GM03348 (cell line): ENCODE measurements around the gene DENND5B.
A peak's percentile ranks its signal among the peaks of the same experiment; 100 is the strongest.
"Not testable (repeated sequence)": the region's sequence is repeated elsewhere in the genome, so short reads cannot be mapped to it uniquely, and the experiment has no call there.

Experiments used
- DNase-seq: peaks from one replicate; pipeline ENCODE4 v3.0.0; 2012; ENCODE audit warnings: low spot score

DENND5B gene

GRCh38 chr12:31591380-31591901 is 505 bp upstream of the DENND5B start:
- DNase-seq, result no peak

DNA sequence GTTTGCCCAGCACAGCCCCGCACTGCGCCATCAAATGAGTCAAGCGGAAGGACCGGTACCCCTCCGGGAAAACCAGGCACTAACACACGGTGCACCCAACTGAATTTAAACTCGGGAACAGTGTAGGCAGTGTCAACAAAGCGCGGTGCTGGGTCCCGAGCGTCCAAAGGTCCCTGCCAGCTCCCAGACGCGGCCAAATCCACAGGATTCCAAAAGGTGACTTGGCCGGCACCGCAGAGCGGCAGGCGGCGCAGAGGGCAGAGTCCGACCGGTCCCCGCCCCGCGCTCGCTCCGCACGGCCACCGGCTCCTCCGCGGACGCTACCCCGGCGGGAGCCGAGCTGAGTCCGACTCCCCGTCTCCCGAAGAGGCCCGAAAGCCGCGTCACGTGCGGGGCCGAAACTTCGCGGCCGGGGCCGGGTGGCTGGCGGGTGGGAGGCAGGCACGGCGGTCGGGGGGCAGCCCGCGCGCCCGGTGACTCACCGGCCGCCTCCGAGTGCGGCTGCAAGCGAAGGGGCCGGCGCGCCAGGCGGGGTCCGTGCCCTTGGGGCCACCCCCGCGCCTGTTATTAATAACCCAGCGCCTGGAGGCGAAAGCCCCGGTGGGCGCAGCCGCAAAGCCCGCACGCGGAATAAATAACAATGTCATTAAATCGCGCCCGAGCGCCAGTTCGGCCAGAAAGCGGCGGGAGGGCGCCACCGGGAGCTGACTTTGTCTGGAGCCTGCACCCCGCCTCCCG is 863 bp downstream of the DENND5B start:
- DNase-seq, result peak; percentile 80

- DNase-seq, result peak; percentile 79
Observed at GRCh38 chr12:31589598-31589903, 1.4 kb downstream of the DENND5B start.

GRCh38 chr12:31588976-31589375 is 2.0 kb downstream of the DENND5B start:
- DNase-seq, result no peak

DNA sequence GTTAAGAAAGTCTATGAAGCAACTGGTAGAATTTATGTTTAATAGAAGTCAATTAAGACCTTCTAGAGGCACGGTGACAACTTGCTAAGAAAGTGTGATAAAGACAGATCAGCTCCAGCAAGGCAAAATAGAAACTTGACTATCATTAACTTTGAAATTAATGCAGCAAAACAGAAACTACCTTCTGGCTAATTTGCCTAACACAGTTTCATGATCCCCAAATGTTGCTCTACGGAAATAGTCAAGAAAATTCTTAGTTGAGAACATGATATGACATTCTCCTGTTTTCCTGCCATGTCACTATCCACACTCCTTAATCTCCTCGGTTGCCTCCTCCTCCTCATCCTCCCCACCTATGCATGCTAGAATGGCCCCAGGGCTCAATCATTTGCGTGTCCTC is 4.2 kb downstream of the DENND5B start:
- no peak for DNase-seq

GRCh38 chr12:31585895-31586294 is 5.0 kb downstream of the DENND5B start:
- no peak for DNase-seq

DNA sequence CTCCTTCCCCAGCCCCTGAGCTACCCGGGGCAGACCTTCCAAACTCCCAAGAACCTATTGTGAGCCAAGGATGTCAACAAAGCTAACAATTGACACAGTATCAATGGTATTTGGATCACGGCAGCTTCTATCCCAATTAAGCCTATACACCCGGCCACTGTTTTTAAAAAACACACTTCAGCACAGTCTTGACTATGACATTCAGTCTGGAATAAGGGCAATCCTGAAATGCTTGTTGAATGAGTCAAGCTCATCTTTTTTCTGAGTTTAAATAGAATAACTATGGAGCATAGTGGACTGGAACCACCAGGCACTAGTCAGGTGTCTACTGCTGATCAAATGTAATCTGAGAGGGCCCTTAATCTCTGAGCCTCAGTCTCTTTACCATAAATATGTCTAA is 5.7 kb downstream of the DENND5B start:
- DNase-seq, result peak; percentile 50

- DNase-seq, result no peak
Observed at GRCh38 chr12:31584782-31585181, 6.2 kb downstream of the DENND5B start.

- DNase-seq, result no peak
Observed at GRCh38 chr12:31583878-31584277, 7.1 kb downstream of the DENND5B start.

- peak; percentile 45 for DNase-seq
Observed at GRCh38 chr12:31582155-31582554, 8.8 kb downstream of the DENND5B start.

- DNase-seq, result peak; percentile 48
Observed at GRCh38 chr12:31578632-31579031, 12.3 kb downstream of the DENND5B start.

DNA sequence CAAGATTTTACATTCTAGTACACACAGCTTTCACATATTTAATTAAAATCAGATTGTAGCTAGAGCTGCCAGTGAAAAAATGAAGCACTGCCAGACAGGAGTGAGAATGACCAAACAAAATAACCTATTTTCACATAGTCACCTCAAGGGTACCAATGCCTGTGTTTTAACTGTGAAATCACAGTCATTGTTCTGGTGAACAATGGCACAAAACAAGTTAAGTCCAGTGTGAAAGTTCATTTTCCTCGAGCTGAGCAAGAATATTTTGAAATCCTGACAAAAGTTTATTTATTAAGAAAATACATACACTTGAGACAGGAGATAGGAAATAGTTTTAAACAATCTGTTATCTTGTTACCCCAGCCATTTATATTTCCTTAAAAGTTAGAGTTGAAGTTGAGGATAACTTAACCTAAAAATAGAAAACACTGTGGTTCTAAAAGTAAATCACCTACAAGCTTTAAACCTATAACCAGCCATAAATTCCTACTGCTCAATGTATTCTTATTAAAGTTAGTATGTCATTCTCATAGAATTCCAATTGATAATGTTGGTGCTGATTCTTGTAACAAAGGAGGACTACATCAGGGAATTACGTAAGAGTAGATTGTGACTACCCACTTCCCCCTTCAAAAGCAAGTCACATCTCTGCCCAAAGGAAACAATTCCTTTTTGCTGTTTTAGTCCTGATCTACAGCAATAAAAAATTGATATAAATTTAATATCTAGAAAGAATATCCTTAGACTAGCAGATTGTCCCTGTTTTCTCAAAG is 15.9 kb downstream of the DENND5B start:
- DNase-seq, result peak; percentile 22

DNA sequence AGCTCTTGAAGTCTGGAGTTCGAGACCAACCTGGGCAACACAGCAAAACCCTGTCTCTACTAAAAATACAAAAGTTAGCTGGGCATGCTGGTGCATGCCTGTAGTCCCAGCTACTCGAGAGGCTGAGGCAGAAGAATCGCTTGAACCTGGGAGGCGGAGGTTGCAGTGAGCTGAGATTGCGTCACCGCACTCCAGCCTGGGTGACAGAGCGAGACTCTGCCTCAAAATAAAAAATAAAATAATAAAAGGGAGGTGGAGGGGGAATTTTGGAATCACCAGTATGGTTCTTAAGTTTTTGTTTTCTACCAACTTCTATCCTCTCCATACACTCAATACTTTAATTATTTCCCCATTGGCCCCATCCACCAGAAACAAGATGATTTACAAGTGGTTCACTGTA is 16.6 kb downstream of the DENND5B start:
- not testable (repeated sequence) for DNase-seq

GRCh38 chr12:31572900-31573600 is 17.9 kb downstream of the DENND5B start:
- DNase-seq, result no peak

- DNase-seq, result no peak
Observed at GRCh38 chr12:31570880-31571279, 20.1 kb downstream of the DENND5B start.

- not testable (repeated sequence) for DNase-seq
Observed at GRCh38 chr12:31569517-31569916, 21.4 kb downstream of the DENND5B start.

- no peak for DNase-seq
Observed at GRCh38 chr12:31568498-31568897, 22.4 kb downstream of the DENND5B start.

- no peak for DNase-seq
Observed at GRCh38 chr12:31567029-31567428, 23.9 kb downstream of the DENND5B start.

GRCh38 chr12:31566547-31566946 is 24.4 kb downstream of the DENND5B start:
- no peak for DNase-seq

- DNase-seq, result no peak
Observed at GRCh38 chr12:31562594-31563328, 28.2 kb downstream of the DENND5B start.

- no peak for DNase-seq
Observed at GRCh38 chr12:31560516-31560915, 30.4 kb downstream of the DENND5B start.

DNA sequence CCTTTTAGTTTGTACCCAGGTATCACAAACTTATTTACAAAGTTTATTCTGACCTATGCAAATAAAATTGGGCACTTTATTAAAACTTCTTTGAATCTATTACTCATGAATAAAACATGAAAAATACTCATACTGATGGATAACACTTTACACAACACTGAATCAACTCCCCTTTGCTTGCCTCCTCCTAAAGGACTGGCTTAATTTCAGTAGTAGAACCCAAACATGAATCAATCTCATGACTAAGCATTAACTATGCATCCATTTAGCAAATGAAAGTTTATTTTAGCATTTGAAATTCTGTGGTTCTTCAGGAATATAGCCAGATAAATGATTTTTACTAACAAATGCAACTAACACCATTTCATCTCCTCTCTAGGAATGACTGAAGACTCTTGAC is 32.4 kb downstream of the DENND5B start:
- DNase-seq, result peak; percentile 51
